Adrenal gland (tissue), 5 donors: ENCODE measurements around the gene S100A6.

Experiments used
- POLR2A ChIP-seq, 2 donors: fragments of 450-650 bp; IDR thresholded peaks; one replicate each; pipeline ENCODE4 v1.6.1; 2017; ENCODE audit warnings: antibody characterized with exemption in 2 of 2, mild to moderate bottlenecking in 2 of 2, moderate library complexity in 1 of 2
- TF ChIP-seq, protein P1 (sequence below), 6 experiments: fragments of 450-650 bp in 4 of 6; fragments of 200-600 bp in 2 of 6; sonication (generic) in 1 of 6; IDR thresholded peaks; 1 replicate in 5 of 6; 2 replicates in 1 of 6; pipeline versions ENCODE4 v1.5.1 to v1.8.0; 2016 to 2021; ENCODE audit warnings: antibody characterized with exemption in 6 of 6, mild to moderate bottlenecking in 2 of 6, moderate library complexity in 1 of 6
- donor health status: DM: no; HTN: no; CAD: no.

DNA sequence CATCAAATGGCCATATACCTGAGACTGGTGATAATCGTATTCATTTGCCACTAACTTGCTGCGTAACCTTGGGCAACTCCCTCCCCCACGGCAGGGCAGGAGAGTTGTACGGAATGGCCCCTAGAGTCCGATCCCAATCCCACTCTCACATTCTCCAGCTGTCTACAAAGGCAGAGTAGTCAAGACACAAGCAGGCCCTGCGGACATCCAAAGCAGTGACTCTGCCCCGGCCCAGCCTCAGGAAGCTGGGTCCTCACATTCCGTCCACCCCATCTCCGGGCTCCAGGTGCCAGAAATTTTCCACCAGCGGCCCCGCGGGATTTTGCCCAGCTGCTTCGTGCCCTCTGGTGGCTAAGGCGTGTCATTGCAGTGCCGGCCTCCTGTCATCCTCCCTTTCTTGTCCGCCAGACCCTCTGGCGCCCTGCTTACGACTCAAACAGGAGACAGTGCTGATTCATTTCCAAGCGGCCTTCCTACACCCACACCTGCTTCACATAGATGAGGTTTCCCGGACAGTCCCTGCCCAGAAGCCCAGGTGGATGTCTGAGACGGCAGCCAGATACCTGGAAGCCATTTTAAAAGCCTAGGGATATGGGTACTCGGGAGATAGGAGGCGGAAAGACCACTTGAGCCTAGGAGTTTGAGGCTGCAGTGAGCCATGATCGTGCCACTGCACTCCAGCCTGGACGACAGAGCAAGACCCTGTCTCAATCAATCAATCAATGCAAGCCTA lies 32.7 kb upstream of the S100A6 start:
- TF ChIP-seq, protein P1, sequence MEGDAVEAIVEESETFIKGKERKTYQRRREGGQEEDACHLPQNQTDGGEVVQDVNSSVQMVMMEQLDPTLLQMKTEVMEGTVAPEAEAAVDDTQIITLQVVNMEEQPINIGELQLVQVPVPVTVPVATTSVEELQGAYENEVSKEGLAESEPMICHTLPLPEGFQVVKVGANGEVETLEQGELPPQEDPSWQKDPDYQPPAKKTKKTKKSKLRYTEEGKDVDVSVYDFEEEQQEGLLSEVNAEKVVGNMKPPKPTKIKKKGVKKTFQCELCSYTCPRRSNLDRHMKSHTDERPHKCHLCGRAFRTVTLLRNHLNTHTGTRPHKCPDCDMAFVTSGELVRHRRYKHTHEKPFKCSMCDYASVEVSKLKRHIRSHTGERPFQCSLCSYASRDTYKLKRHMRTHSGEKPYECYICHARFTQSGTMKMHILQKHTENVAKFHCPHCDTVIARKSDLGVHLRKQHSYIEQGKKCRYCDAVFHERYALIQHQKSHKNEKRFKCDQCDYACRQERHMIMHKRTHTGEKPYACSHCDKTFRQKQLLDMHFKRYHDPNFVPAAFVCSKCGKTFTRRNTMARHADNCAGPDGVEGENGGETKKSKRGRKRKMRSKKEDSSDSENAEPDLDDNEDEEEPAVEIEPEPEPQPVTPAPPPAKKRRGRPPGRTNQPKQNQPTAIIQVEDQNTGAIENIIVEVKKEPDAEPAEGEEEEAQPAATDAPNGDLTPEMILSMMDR (IDR thresholded peaks at IDR 0.05) = peak; percentile 99 to 100 (median 99)
- no peak for TF ChIP-seq POLR2A (IDR thresholded peaks at IDR 0.05)
